ENCODE measurements around the gene SOX6.

DNA sequence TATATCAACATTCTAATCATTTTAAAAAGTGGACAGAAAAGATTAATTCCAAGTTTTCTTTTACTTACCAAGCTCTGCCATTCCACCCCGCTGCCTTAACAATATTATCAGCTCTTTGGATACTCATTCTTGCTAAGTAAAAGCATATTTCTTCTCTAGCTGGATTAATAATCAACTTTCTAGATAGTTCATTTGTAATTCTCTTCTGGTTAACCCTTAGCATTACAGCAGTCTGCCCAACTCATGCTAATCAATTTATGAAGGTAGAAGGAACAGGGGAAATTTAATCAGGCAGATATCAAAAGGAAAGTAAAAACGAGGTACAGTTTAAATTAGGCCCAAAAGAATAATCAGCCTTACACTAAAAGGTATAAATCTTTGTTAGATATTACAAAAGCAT is 41.0 kb upstream of the SOX6 start:
- TF ChIP-seq, protein P1, sequence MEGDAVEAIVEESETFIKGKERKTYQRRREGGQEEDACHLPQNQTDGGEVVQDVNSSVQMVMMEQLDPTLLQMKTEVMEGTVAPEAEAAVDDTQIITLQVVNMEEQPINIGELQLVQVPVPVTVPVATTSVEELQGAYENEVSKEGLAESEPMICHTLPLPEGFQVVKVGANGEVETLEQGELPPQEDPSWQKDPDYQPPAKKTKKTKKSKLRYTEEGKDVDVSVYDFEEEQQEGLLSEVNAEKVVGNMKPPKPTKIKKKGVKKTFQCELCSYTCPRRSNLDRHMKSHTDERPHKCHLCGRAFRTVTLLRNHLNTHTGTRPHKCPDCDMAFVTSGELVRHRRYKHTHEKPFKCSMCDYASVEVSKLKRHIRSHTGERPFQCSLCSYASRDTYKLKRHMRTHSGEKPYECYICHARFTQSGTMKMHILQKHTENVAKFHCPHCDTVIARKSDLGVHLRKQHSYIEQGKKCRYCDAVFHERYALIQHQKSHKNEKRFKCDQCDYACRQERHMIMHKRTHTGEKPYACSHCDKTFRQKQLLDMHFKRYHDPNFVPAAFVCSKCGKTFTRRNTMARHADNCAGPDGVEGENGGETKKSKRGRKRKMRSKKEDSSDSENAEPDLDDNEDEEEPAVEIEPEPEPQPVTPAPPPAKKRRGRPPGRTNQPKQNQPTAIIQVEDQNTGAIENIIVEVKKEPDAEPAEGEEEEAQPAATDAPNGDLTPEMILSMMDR (IDR thresholded peaks at IDR 0.05): no peak
- TF ChIP-seq POLR2AphosphoS5 (IDR thresholded peaks at IDR 0.05): no peak

Measured in esophagus muscularis mucosa (tissue), 3 donors.